ENCODE results near the gene XCL2. TPM values are rescaled to one million over a fixed set of nuclear protein-coding genes. Genes with fewer than 3 reads are reported as not detected.

The XCL2 gene
- total and polyA plus RNA-seq, 8 donors, result 0.23 to 0.52 TPM; not detected in 6

GRCh38 chr1:168507231-168507630, 36.6 kb downstream of the XCL2 start:
- peaks cover 0 to 12% (median 4%) of the 10 kb centered on the region in 3 donors for H3K4me1 ChIP-seq
- H3K27ac ChIP-seq, result peak overlapping the region in 1 of 4 donors; percentile 25
- no peak overlapping the region for H3K4me3 ChIP-seq
- no peaks in the 10 kb centered on the region for H3K27me3 ChIP-seq
- H3K9me3 ChIP-seq, result no peaks in the 10 kb centered on the region
- intact Hi-C loops (cut with DNase I), result no loop called here
- ATAC-seq (peak in 3 of 4 donors; percentile 69 to 89 (median 76)), DNase-seq (peak in 3 of 6 donors; percentile 9 to 50 (median 24)), FAIRE-seq (no peak)
- H3K36me3 ChIP-seq, result no peaks in the 10 kb centered on the region
- TF ChIP-seq CTCF (IDR thresholded peaks at IDR 0.05), result no peak
- WGBS, 2 donors, result 28 to 30% methylated on average over 3 of the region's 3 CpGs

- 91 to 95% methylated on average over 6 of the region's 6 CpGs for WGBS, 2 donors
Measured at GRCh38 chr1:168506204-168506819, 37.5 kb downstream of the XCL2 start.

GRCh38 chr1:168505006-168505405, 38.8 kb downstream of the XCL2 start:
- no peak for FAIRE-seq
- 100% methylated on average over 1 of the region's 1 CpG for WGBS, 2 donors
- TF ChIP-seq CTCF (IDR thresholded peaks at IDR 0.05), result no peak
- intact Hi-C loops (cut with DNase I), result no loop called here
- ATAC-seq, result no peak
- Histone ChIP-seq H3K27ac (peak overlapping the region in 1 of 4 donors; percentile 5), H3K4me1 (peaks cover 0 to 12% (median 12%) of the 10 kb centered on the region in 3 donors), H3K4me3 (no peak overlapping the region), H3K27me3 (no peaks in the 10 kb centered on the region), H3K36me3 (no peaks in the 10 kb centered on the region), H3K9me3 (no peaks in the 10 kb centered on the region)
- DNase-seq, result no peak

More at GRCh38 chr1:168506204-168506819, 37.5 kb downstream of the XCL2 start:
- TF ChIP-seq CTCF (IDR thresholded peaks at IDR 0.05), result no peak
- intact Hi-C loops (cut with DNase I), result no loop called here
- no peak for DNase-seq
- no peaks in the 10 kb centered on the region for H3K36me3 ChIP-seq
- H3K9me3 ChIP-seq, result no peaks in the 10 kb centered on the region
- no peak overlapping the region for H3K27ac ChIP-seq
- peaks cover 0 to 12% (median 11%) of the 10 kb centered on the region in 3 donors for H3K4me1 ChIP-seq
- H3K4me3 ChIP-seq, result no peak overlapping the region
- ATAC-seq, result no peak
- no peak for FAIRE-seq
- no peaks in the 10 kb centered on the region for H3K27me3 ChIP-seq

GRCh38 chr1:168504064-168504837, 39.5 kb downstream of the XCL2 start:
- Histone ChIP-seq H3K27ac (peak overlapping the region in 1 of 4 donors; percentile 5), H3K36me3 (no peaks in the 10 kb centered on the region), H3K27me3 (no peaks in the 10 kb centered on the region), H3K4me1 (peaks cover 0 to 12% (median 12%) of the 10 kb centered on the region in 3 donors), H3K9me3 (no peaks in the 10 kb centered on the region), H3K4me3 (no peak overlapping the region)
- peak; percentile 67 to 86 (median 72) for ATAC-seq
- TF ChIP-seq CTCF (IDR thresholded peaks at IDR 0.05), result no peak
- 65 to 69% methylated on average over 4 of the region's 4 CpGs for WGBS, 2 donors
- FAIRE-seq, result no peak
- intact Hi-C loops (cut with DNase I), result no loop called here
- peak in 2 of 6 donors; percentile 42 to 45 for DNase-seq

GRCh38 chr1:168499688-168500049, 44.1 kb downstream of the XCL2 start:
- FAIRE-seq (no peak), DNase-seq (no peak)
- WGBS, 2 donors, result 84 to 94% methylated on average over 2 of the region's 2 CpGs

More at GRCh38 chr1:168499688-168500049, 44.1 kb downstream of the XCL2 start:
- Histone ChIP-seq H3K36me3 (no peaks in the 10 kb centered on the region), H3K27ac (no peak overlapping the region), H3K4me3 (no peak overlapping the region), H3K4me1 (peaks cover 8 to 32% (median 16%) of the 10 kb centered on the region in 3 donors), H3K9me3 (no peaks in the 10 kb centered on the region), H3K27me3 (no peaks in the 10 kb centered on the region)
- no peak for ATAC-seq
- TF ChIP-seq CTCF (IDR thresholded peaks at IDR 0.05), result no peak
- intact Hi-C loops (cut with DNase I), result no loop called here

Measured in pancreas (tissue), 10 donors.